Large intestine (tissue), 3 donors: Measurements from ENCODE around the gene SLC37A4. TPM values are rescaled to one million over a fixed set of nuclear protein-coding genes. Genes with fewer than 3 reads are reported as not detected.

Source experiments
- DNase-seq, 2 donors: peaks; one replicate each; pipeline versions ENCODE4 v3.0.0 to v3.0.0-alpha.2; 2013
- H3K27ac ChIP-seq: one replicate; pipeline ENCODE4 v1.5.1; 2013; ENCODE audit warnings: low read length
- H3K27me3 ChIP-seq: 2 replicates; pipeline ENCODE4 v1.6.1; 2013; ENCODE audit warnings: low read length; ENCODE audit not compliant: control insufficient read depth, insufficient read depth
- H3K36me3 ChIP-seq: 2 replicates; pipeline ENCODE4 v1.6.1; 2013; ENCODE audit warnings: low read length; ENCODE audit not compliant: control insufficient read depth, insufficient read depth
- H3K4me1 ChIP-seq: one replicate; pipeline ENCODE4 v1.6.1; 2013; ENCODE audit warnings: low read length; ENCODE audit not compliant: control insufficient read depth, insufficient read depth
- H3K4me3 ChIP-seq: one replicate; pipeline ENCODE4 v1.5.1; 2013; ENCODE audit warnings: low read length
- H3K9me3 ChIP-seq: one replicate; pipeline ENCODE4 v1.6.1; 2013; ENCODE audit warnings: mild to moderate bottlenecking, low read depth, low read length, moderate library complexity; ENCODE audit not compliant: control insufficient read depth
- WGBS: methylation state at CpG from one replicate; pipeline ENCODE4 v1.1.5; 2013; ENCODE audit warnings: low lambda C conversion rate; ENCODE audit not compliant: insufficient coverage; 5-methylcytosine and 5-hydroxymethylcytosine counted together
- polyA plus RNA-seq: library from polyadenylated mRNA; unstranded; fragments of 120-200 nt; gene quantifications from one replicate; pipeline ENCODE4 v1.2.1, GENCODE V29; 2013

The SLC37A4 gene
- polyA plus RNA-seq, 1 donor = 192 TPM

- Histone ChIP-seq H3K27me3 (no peaks in the 10 kb centered on the region), H3K4me3 (peak within 1 kb of the TSS; percentile 90), H3K36me3 (peaks cover 33% of the 10 kb centered on the region), H3K27ac (peak within 1 kb of the TSS; percentile 82), H3K4me1 (peaks cover 7% of the 10 kb centered on the region), H3K9me3 (no peaks in the 10 kb centered on the region)
- DNase-seq = peak; percentile 96 to 99
- no CpG with 5 or more reads among the region's 79 CpGs for WGBS
Measured at GRCh38 chr11:119057000-119057769, 26.5 kb upstream of the SLC37A4 start, which contains the start of gene HYOU1. HYOU1 (minus strand) TSS chr11:119057205; CDS start chr11:119056160, 1,045 bp downstream.

GRCh38 chr11:119056421-119056999, 25.8 kb upstream of the SLC37A4 start:
- H3K4me1 ChIP-seq = peaks cover 7% of the 10 kb centered on the region
- H3K36me3 ChIP-seq = peaks cover 40% of the 10 kb centered on the region
- DNase-seq = peak in 1 of 2 donors; percentile 62
- WGBS = no CpG with 5 or more reads among the region's 48 CpGs
- H3K4me3 ChIP-seq = peak overlapping the region; percentile 90
- H3K27me3 ChIP-seq = no peaks in the 10 kb centered on the region
- peak overlapping the region; percentile 82 for H3K27ac ChIP-seq
- no peaks in the 10 kb centered on the region for H3K9me3 ChIP-seq

GRCh38 chr11:119055901-119056300, 25.2 kb upstream of the SLC37A4 start:
- Histone ChIP-seq H3K27ac (peak overlapping the region; percentile 82), H3K36me3 (peaks cover 46% of the 10 kb centered on the region), H3K27me3 (no peaks in the 10 kb centered on the region), H3K4me3 (peak overlapping the region; percentile 90), H3K4me1 (peaks cover 7% of the 10 kb centered on the region), H3K9me3 (no peaks in the 10 kb centered on the region)
- no CpG with 5 or more reads among the region's 6 CpGs for WGBS
- no peak for DNase-seq

GRCh38 chr11:119054418-119054817, 23.7 kb upstream of the SLC37A4 start:
- no peak for DNase-seq
- H3K4me1 ChIP-seq = peaks cover 7% of the 10 kb centered on the region
- no peaks in the 10 kb centered on the region for H3K9me3 ChIP-seq
- H3K4me3 ChIP-seq = no peak overlapping the region
- peaks cover 59% of the 10 kb centered on the region for H3K36me3 ChIP-seq
- no peaks in the 10 kb centered on the region for H3K27me3 ChIP-seq
- WGBS = no CpG with 5 or more reads among the region's 10 CpGs
- no peak overlapping the region for H3K27ac ChIP-seq

- H3K27ac ChIP-seq = no peak overlapping the region
- peaks cover 80% of the 10 kb centered on the region for H3K36me3 ChIP-seq
- H3K9me3 ChIP-seq = no peaks in the 10 kb centered on the region
- H3K27me3 ChIP-seq = no peaks in the 10 kb centered on the region
- no peak overlapping the region for H3K4me3 ChIP-seq
- WGBS = no CpG with 5 or more reads among the region's 23 CpGs
- DNase-seq = no peak
- H3K4me1 ChIP-seq = peaks cover 7% of the 10 kb centered on the region
Measured at GRCh38 chr11:119052163-119052814, 21.6 kb upstream of the SLC37A4 start.

GRCh38 chr11:119051440-119052162, 20.9 kb upstream of the SLC37A4 start:
- no peak for DNase-seq
- H3K4me3 ChIP-seq = no peak overlapping the region
- no CpG with 5 or more reads among the region's 17 CpGs for WGBS
- peaks cover 7% of the 10 kb centered on the region for H3K4me1 ChIP-seq
- no peak overlapping the region for H3K27ac ChIP-seq
- peaks cover 86% of the 10 kb centered on the region for H3K36me3 ChIP-seq
- H3K9me3 ChIP-seq = no peaks in the 10 kb centered on the region
- H3K27me3 ChIP-seq = no peaks in the 10 kb centered on the region

- Histone ChIP-seq H3K4me3 (no peak overlapping the region), H3K9me3 (no peaks in the 10 kb centered on the region), H3K27ac (no peak overlapping the region), H3K27me3 (no peaks in the 10 kb centered on the region), H3K4me1 (no peaks in the 10 kb centered on the region), H3K36me3 (peaks cover 89% of the 10 kb centered on the region)
- DNase-seq = no peak
- WGBS = no CpG with 5 or more reads among the region's 7 CpGs
Measured at GRCh38 chr11:119049081-119049480, 18.4 kb upstream of the SLC37A4 start.

GRCh38 chr11:119048644-119049043, 18.0 kb upstream of the SLC37A4 start:
- Histone ChIP-seq H3K4me1 (no peaks in the 10 kb centered on the region), H3K27me3 (no peaks in the 10 kb centered on the region), H3K4me3 (no peak overlapping the region), H3K27ac (no peak overlapping the region), H3K36me3 (peaks cover 85% of the 10 kb centered on the region), H3K9me3 (no peaks in the 10 kb centered on the region)
- no peak for DNase-seq
- 100% methylated on average over 1 of the region's 9 CpGs for WGBS

GRCh38 chr11:119047205-119047604, 16.5 kb upstream of the SLC37A4 start:
- Histone ChIP-seq H3K36me3 (peaks cover 71% of the 10 kb centered on the region), H3K4me1 (no peaks in the 10 kb centered on the region), H3K27ac (no peak overlapping the region), H3K4me3 (no peak overlapping the region), H3K9me3 (no peaks in the 10 kb centered on the region), H3K27me3 (no peaks in the 10 kb centered on the region)
- no CpG with 5 or more reads among the region's 6 CpGs for WGBS
- no peak for DNase-seq

- H3K4me1 ChIP-seq = no peaks in the 10 kb centered on the region
- no peak overlapping the region for H3K27ac ChIP-seq
- no CpG with 5 or more reads among the region's 6 CpGs for WGBS
- H3K9me3 ChIP-seq = no peaks in the 10 kb centered on the region
- peaks cover 64% of the 10 kb centered on the region for H3K36me3 ChIP-seq
- no peak overlapping the region for H3K4me3 ChIP-seq
- H3K27me3 ChIP-seq = no peaks in the 10 kb centered on the region
- no peak for DNase-seq
Measured at GRCh38 chr11:119046489-119046888, 15.8 kb upstream of the SLC37A4 start.
